NOMO-1 treated with DMSO at 0.1 percent for 48 hours (cell line): ENCODE measurements around the gene ZNF581.

Experiments
- DNase-seq: peaks from one replicate; lab custom pipeline; 2025; ENCODE audit not compliant: unreplicated experiment; lab: John Stamatoyannopoulos, UW

ZNF581 gene

DNA sequence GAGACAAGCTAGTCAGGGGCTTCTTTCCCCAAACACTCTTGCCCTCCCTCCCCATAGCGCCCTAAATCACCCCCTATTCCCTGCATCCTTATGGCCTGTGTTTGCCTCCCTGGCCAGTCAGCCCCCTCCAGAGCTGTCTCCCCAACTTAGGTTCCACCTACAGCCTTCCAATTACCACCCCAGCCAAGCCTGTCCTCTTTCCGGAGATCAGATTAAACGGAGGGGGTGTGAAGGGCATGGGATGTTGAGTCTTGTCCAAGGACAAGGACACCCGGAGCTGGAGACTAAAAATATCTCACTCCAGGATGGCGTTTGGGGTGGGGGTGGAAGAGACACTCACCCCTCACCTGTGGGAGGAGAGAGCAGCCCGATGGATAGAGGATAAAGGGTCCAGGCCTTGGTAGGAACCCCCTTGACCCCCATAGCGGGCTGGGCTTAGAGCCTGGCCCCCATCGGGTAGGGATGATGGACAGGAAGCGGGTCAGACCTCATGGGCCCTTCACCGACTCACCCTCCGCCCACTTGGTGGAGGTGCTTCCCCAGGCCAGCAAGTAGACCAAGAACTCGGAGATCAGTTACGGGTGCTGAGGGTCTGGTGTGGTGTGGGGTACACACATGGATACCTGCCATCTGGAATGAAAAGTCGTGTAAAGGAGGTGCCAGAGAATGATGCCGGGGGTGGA, 32.0 kb upstream of the ZNF581 start:
- DNase-seq, result no peak

DNA sequence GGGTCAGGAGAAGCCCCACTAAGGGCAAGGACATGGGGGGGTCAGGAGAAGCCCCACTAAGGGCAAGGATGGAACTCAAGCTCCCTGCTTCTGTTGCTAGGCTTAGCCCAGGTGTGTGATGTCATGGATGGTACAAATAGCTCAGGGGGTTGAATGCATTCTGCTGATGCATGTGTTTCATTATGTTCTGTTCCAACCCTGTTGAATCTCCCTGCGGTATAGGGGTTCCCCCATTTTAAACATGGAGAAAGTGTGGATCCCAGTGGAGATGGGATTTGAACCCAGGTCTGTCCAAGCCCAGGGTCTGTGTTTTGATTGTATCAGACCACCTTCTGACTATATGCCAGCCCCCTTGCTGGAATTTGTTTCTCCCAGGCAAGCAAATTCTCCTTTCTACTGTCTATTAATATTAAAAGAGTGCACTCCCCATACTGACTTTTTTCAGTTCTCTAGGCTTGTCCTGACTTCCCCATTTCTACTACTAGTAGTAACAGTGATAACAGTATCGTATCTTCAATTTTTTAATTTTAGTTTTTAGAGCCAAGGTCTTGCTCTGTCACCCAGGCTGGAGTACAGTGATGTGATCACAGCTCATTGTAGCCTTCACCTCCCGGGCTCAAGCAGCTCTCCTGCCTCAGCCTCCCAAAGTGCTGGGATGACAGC, 31.3 kb upstream of the ZNF581 start:
- DNase-seq, result peak; percentile 14

DNA sequence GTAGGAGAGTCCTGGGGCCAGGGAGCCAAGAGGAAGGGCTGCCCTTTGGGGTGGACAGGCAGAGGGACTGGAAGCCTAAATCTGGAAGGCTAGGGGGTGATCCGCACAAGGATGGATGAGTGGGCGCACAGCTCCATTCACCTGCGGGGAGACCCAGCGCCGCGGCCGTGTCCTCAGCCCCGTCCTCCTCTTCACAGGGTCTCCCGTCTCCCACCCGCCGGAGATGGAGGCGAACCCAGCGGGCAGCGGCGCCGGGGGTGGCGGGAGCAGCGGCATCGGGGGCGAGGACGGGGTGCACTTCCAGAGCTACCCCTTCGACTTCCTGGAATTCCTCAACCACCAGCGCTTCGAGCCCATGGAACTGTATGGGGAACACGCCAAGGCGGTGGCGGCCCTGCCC, 30.1 kb upstream of the ZNF581 start:
- DNase-seq, result no peak

DNA sequence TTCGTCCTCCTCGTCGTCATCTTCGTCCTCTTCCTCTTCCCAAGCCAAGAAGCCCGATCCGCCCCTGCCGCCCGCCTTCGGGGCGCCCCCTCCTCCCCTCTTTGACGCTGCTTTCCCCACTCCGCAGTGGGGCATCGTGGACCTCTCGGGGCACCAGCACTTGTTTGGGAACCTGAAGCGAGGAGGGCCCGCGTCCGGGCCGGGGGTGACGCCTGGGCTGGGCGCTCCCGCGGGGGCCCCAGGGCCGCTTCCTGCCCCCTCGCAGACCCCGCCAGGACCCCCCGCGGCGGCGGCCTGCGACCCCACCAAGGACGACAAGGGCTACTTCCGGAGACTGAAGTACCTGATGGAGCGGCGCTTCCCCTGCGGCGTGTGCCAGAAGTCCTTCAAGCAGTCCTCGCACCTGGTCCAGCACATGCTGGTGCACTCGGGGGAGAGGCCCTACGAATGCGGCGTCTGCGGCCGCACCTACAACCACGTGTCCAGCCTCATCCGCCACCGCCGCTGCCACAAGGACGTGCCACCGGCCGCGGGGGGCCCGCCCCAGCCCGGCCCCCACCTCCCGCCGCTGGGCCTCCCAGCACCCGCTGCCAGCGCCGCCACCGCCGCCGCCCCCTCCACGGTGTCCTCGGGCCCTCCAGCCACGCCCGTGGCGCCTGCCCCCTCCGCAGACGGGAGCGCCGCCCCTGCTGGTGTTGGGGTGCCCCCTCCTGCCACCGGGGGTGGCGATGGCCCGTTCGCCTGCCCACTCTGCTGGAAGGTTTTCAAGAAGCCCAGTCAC, 29.3 kb upstream of the ZNF581 start:
- DNase-seq, result no peak

DNA sequence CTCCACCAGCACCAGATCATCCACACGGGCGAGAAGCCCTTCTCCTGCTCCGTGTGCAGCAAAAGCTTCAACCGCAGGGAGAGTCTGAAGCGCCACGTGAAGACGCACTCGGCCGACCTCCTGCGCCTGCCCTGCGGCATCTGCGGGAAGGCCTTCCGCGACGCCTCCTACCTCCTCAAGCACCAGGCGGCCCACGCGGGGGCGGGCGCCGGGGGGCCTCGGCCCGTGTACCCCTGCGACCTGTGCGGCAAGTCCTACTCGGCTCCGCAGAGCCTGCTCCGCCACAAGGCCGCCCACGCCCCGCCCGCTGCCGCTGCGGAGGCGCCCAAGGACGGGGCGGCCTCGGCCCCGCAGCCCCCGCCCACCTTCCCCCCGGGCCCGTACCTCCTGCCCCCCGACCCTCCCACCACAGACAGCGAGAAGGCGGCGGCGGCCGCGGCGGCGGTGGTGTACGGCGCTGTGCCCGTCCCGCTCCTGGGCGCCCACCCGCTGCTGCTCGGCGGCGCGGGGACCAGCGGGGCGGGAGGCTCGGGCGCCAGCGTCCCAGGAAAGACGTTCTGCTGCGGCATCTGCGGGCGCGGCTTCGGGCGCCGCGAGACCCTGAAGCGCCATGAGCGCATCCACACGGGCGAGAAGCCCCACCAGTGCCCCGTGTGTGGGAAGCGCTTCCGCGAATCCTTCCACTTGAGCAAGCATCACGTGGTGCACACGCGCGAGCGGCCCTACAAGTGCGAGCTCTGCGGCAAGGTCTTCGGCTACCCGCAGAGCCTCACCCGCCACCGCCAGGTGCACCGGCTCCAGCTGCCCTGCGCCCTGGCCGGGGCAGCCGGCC, 28.5 kb upstream of the ZNF581 start:
- DNase-seq, result no peak

DNA sequence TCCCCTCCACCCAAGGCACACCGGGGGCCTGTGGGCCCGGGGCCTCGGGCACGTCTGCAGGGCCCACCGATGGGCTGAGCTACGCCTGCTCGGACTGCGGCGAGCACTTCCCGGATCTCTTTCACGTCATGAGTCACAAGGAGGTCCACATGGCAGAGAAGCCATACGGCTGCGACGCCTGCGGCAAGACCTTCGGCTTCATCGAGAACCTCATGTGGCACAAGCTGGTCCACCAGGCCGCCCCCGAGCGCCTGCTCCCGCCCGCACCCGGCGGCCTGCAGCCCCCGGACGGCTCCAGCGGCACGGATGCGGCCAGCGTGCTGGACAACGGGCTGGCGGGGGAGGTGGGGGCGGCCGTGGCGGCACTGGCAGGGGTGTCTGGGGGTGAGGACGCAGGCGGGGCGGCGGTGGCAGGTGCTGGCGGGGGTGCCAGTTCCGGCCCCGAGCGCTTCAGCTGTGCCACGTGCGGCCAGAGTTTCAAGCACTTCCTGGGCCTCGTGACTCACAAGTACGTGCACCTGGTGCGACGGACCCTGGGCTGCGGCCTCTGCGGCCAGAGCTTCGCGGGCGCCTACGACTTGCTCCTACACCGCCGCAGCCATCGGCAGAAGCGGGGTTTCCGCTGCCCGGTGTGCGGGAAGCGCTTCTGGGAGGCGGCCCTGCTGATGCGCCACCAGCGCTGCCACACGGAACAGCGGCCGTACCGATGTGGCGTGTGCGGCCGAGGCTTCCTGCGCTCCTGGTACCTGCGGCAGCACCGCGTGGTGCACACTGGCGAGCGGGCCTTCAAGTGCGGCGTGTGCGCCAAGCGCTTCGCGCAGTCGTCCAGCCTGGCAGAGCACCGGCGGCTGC, 27.7 kb upstream of the ZNF581 start:
- DNase-seq, result no peak

DNA sequence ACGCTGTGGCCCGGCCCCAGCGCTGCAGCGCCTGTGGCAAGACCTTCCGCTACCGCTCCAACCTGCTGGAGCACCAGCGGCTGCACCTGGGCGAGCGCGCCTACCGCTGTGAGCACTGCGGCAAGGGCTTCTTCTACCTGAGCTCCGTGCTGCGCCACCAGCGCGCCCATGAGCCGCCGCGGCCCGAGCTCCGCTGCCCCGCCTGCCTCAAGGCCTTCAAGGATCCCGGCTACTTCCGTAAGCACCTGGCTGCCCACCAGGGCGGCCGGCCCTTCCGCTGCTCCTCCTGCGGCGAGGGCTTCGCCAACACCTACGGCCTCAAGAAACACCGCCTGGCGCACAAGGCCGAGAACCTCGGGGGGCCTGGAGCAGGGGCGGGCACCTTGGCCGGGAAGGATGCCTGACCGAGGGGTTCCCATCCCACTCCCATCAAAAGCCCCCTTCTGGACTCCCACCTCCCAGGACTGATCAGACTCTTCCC, 27.0 kb upstream of the ZNF581 start:
- DNase-seq, result no peak

DNA sequence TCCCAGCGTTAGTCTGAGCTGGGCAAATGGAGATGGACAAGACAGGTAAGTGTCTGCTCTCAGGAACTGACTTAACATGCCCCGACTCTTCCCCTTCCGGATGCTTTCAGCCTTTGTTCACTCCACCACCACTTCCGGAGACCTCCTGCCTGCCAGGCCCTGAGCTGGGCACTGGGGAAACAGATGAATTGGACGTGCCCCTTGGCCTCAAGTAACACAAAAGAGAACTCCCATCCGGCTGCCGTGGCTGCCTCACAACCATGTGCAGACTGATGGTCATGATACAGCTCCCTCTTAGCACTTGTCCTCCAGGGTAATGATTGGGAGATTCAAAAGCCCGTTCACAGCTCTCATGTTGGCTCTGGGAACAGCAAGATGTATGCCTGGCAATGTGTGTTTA, 26.0 kb upstream of the ZNF581 start:
- DNase-seq, result no peak

DNA sequence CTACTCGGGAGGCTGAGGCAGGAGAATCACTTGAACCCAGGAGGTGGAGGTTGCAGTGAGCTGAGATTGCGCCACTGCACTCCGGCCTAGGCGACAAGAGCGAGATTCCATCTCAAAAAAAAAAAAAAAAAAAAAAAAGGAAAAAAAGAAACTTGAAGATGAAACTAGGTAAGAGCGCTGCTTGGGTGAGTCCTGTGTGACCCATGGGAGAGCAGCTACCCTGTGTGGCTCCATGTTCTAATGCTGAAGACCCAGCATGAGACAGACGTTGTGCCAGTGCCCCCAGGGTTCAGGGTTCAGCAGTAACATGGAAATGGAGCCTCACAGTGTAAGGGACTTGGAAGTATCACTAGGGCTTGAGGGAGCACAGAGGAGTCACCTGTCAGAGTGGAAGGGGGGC, 25.0 kb upstream of the ZNF581 start:
- no peak for DNase-seq

DNA sequence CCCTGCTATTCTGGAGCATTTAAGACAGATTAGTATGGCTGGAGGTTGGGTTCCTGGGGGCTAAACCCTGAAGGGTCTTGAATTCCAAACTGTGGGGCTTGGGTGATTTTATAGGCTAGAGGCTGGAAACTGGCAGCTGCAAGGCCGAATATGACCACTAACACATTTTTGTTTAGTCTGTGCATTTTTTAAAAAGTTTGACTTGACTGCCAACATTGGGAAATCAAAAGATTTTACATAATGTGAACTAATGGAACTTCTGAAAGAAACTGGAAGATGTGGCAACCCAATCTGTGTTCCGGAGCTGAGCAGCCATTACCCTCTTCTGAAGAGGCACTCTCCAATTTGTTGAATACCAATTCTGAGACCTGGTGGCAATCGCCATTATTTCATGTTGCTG, 24.2 kb upstream of the ZNF581 start:
- peak; percentile 25 for DNase-seq

DNA sequence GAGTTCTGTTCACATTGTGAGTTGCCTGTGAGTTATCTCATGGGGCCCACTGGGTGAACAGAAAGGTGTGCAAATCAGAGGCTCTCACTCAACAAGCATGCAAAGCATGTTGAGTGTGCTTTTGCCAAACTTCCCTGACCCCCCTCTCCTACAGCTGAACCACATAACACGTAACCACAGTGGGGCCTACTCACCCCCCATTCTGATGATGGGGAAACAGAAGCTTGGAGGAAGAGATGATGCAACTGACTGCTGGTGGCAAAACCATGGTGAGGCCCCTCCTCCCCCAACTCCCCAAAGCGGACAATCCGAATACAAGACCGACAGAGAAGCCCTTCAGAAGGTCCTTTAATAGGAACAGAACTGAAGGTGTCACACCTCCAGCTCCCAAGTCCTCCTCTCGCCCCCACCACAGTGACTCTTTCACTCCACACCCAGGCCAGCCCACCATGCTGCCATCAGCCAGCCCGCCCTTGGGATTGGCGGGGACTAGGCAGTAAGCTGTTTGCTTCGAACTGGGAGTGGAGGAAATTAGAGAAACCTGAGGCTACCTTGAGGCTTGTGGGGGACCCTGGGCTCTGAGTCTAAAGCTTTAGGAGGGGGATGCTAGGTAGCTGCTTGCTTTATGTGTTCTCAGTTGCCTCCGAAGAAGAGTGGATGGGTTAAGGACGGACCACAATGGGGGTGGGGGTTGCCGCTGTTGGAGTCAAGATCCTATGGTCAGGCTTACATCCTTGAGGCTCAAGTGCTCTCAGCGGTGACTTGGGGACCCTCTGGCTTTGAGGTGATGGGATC, 22.8 kb upstream of the ZNF581 start:
- DNase-seq, result peak; percentile 95

DNA sequence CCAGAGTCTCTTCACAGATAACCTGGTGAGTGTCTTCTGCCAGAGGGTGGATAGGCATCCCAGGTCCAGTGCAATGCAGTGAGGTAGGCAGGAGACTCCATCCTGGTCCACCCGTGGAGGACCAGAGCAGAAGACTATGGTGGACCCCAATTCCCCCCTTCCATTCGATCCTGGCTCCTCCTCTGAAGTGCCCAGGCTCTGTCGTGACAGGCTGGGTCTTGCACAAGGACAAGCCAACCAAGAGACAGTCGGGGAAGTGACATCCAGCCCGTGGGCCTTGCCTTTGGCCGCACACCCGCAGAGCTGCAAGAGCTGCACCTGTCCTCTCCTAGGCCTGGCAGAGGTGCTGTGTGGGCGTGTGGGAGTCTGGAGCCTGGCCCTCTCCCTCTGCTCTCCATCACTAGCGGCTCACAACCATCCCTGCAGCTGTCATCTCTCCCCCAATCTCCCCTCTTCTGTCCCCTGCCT, 22.2 kb upstream of the ZNF581 start:
- DNase-seq, result no peak

DNA sequence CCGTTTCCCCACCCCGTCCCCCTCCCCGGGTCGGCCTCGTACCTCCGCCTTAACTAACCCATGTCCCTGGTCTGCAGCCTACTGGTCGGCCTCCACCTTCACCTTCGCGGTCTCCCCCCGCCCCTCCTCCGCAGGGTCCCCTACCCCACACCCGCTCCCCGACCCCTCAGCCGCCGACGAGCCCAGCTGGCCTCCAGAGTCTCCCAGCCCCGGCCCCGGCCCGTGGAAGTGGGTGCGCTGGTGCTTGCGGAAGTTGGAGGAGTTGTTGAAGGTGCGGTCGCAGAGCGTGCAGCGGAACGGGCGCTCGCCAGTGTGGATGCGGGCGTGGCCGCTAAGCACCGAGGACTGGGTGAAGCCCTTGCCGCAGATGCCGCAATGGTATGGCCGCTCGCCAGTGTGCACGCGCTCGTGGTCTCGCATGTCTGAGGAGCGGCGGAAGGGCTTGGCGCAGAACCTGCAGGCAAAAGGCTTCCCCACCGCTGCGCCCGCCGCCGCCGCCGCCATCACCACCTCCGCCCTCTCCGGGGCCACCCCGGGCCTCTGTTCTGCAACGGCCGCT, 21.7 kb upstream of the ZNF581 start:
- DNase-seq, result no peak

DNA sequence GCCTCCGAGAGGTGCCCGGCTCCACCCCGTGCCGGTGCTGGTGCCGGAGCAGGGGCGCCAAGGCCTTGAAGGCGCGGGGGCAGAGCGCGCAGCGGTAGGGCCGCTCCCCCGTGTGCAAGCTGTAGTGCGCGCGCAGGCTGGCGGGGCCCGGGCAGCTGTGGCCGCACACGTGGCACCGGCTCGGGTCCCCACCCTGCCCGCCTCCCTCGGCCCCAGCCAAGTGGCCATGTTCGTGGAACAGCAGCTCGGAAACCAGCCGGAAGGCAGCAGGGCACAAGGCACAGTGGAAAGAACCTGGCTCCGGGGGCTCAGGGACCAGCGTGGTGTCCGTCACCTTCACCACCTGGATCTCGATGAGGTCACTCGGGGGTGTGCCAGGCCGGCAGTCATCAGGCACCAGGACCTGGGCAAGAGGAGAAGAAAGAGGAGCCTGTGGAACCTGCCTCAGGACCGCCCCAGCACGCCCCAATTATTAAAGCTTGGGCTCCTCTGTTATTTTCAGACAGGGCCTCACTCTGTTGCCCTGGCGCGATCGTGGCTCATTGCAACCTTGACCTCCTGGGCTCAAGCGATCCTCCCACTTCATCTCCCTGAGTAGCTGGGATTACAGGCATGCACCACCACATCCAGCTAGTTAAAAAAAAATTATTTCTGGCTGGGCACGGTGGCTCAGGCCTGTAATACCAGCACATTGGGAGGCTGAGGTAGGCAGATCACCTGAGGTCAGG, 21.0 kb upstream of the ZNF581 start:
- no peak for DNase-seq

DNA sequence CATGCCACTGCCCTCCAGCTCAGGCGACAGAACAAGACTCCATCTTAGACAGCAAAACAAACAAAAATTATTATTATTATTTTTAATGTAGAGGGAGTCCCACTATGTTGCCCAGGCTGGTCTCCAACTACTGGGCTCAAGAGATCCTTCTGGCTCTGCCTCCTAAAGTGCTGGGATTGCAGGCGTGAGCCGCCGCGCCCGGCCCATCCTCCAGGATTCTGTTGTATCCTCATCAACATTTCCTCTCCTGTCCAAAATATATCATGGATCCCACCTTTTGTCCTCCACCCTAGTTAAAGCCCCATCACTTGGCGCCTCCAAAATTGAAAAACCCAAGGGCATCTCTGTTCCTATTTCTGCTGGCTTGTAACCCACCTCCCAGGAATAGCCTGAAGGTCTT, 20.3 kb upstream of the ZNF581 start:
- no peak for DNase-seq

DNA sequence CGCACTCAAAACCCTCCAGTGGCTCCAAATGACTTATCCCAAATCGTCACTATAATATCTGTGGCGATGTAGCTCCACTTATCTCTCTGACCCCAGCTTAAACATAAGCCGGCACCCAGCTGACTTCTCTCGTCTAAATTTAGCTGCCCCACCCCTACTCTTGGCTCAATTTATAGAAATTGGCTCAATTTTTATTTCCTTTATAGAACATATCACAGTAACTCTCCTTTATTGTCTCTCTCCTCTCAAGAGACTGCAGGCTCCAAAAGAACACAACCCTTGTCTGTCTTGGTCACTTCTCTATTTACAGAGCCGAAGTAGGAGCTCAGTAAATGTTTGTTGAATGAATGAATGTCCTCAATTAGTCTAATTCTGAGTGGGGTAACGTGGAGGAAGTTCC, 19.9 kb upstream of the ZNF581 start:
- DNase-seq, result peak; percentile 21

DNA sequence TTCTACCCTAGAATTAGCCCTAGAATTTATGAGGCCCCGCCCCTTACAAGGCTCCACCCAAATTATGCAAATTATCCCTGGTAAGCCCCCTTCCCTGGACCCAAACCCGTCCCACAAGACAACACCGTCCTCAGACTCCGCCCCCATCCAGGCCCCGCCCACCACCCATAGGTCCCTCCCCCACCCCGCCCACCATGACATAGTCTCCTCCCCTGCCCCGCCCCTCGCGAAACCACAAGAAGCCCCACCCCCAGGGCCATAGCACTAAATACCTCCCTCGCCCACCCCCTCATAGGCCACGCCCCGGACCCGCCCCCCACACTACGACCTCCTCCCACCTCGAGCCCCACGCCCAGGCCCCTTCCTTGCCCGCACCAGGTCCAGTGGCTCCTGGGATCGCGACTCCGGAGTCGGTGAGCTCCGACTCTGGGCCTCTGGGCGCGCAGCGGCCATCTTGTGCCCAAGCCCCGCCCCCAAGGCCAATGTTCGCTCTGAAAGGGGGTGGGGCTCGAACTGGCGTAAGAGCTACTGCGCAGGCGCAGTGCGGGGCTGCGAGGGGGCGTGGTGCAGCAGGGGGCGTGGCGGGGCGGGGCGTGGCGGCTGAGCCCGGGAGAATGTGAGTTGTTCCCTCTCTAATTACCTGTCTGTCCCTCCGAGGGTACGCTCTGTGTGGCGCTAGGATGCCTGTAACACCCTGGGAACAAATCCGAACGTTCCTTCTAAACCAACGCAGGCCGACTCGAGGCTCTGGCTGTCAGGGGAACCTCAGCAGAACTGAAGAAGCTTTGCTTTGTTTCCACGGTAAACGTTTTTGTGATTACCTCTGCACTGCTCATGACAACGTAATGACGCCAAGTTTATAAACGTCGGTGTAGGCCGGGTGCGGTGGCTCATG, 19.1 kb upstream of the ZNF581 start, which contains the start of gene ZNF784:
TSS of gene ZNF784 (minus strand) at position 458 of the 895 bp plus-strand sequence. CDS start at position 453, 5 bp downstream.
- peak; percentile 87 for DNase-seq
